Measurements from ENCODE around the gene CD81.

The CD81 gene

DNA sequence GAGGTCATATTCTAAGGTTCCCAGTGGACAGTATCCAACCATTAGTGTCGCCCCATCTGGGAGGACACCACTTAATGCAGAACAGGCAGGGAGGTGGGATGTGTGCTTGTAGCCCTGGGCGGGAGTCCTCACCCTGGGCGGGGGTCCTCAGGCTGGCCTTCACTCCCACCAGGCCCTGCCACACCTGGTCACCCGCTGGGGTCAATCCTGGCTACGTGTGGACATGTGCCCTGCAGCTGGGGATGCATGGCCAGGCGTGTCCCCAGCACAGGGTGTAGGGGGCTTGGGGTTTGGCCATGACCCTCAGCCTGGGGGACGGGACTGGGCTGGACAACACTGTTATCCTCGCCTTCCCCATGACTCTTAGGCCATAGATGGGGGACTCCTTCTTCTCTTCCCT lies 48.4 kb downstream of the CD81 start:
- peaks cover 0 to 5% (median 4%) of the 10 kb centered on the region in 5 donors for H3K4me1 ChIP-seq (ENCODE audit: control insufficient read depth in 5 of 5, insufficient read depth in 5 of 5, low read length in 5 of 5)

DNA sequence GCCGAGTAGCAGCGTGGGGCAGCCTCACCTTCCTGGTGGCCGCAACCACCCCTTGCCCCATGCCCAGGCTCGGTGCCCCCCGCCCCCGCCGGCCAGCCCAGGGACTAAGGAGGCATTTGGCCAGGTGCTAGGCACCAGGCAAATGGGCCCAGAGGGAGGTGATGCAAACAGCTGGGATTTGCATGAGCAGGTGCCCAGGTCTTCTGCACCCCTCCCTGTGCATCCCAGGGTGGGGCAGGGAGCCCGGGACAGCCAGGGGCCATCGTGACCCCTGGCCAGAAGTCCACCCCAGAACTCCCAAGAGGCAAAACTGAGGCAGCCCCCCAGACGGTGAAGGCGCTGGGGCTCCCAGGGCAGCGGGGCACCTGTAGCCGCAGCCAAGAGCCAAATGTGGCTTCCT lies 49.1 kb downstream of the CD81 start:
- Histone ChIP-seq H3K27me3 (ENCODE audit: control insufficient read depth in 5 of 5, insufficient read depth in 4 of 5, low read length in 5 of 5) (peaks cover 0 to 15% (median 6%) of the 10 kb centered on the region in 5 donors), H3K9ac (ENCODE audit: low read length in 5 of 5) (no peak overlapping the region), H3K9me3 (ENCODE audit: control insufficient read depth in 5 of 5, low read length in 5 of 5) (no peaks in the 10 kb centered on the region), H3K4me1 (ENCODE audit: control insufficient read depth in 5 of 5, insufficient read depth in 5 of 5, low read length in 5 of 5) (no peaks in the 10 kb centered on the region), H3K4me3 (ENCODE audit: low read depth in 1 of 5, low read length in 5 of 5) (no peak overlapping the region), H3K36me3 (ENCODE audit: control insufficient read depth in 5 of 5, insufficient read depth in 5 of 5, low read length in 5 of 5) (no peaks in the 10 kb centered on the region), H3K27ac (ENCODE audit: low read depth, low read length) (no peak overlapping the region)

More for the DNA sequence above, 48.4 kb downstream of the CD81 start:
- H3K4me3 ChIP-seq (ENCODE audit: low read depth in 1 of 5, low read length in 5 of 5): no peak overlapping the region
- H3K9me3 ChIP-seq (ENCODE audit: control insufficient read depth in 5 of 5, low read length in 5 of 5): no peaks in the 10 kb centered on the region
- H3K27me3 ChIP-seq (ENCODE audit: control insufficient read depth in 5 of 5, insufficient read depth in 4 of 5, low read length in 5 of 5): peaks cover 0 to 18% (median 10%) of the 10 kb centered on the region in 5 donors
- no peaks in the 10 kb centered on the region for H3K36me3 ChIP-seq (ENCODE audit: control insufficient read depth in 5 of 5, insufficient read depth in 5 of 5, low read length in 5 of 5)
- no peak overlapping the region for H3K27ac ChIP-seq (ENCODE audit: low read depth, low read length)
- no peak overlapping the region for H3K9ac ChIP-seq (ENCODE audit: low read length in 5 of 5)

DNA sequence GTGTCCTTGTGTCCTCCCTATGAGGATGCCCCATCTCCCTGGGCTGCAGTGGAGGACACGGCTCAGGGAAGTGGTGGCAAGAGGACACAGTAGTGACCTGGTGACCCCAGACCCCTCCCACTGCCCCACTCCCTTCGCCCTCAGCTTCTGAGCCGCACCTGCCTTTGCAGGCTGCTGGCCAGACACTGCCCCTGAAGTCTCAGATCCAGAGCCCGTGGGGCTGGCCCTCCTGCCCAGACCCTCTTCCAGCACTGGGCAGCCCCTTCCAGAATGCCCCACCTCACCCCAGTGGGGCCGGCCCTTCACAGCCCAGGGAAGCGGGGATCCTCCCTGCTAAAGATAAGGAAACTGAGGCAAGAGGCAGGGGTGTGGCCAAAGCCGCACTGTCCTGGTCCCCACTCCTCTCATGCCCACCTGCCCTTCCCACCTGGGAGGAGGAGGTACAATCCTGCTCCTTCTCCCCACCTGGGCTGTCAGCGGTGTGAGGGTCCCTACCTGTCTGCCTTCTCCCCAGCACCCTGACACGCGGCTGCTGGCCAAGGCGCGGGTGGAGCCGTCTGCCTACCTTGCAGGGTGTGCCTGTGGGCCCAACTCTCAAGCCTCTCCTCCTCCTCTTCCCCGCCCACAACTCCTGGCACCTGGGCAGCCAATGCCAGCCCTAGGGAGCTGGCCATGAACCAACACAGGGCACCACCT lies 49.9 kb downstream of the CD81 start:
- no peak overlapping the region for H3K4me3 ChIP-seq (ENCODE audit: low read depth in 1 of 5, low read length in 5 of 5)

GRCh38 chr11:2427721-2428321 lies 50.7 kb downstream of the CD81 start:
- Histone ChIP-seq H3K9ac (ENCODE audit: low read length in 5 of 5) (no peak overlapping the region), H3K27me3 (ENCODE audit: control insufficient read depth in 5 of 5, insufficient read depth in 4 of 5, low read length in 5 of 5) (peaks cover 0 to 11% (median 2%) of the 10 kb centered on the region in 5 donors), H3K9me3 (ENCODE audit: control insufficient read depth in 5 of 5, low read length in 5 of 5) (no peaks in the 10 kb centered on the region), H3K36me3 (ENCODE audit: control insufficient read depth in 5 of 5, insufficient read depth in 5 of 5, low read length in 5 of 5) (no peaks in the 10 kb centered on the region), H3K4me3 (ENCODE audit: low read depth in 1 of 5, low read length in 5 of 5) (no peak overlapping the region), H3K4me1 (ENCODE audit: control insufficient read depth in 5 of 5, insufficient read depth in 5 of 5, low read length in 5 of 5) (no peaks in the 10 kb centered on the region), H3K27ac (ENCODE audit: low read depth, low read length) (no peak overlapping the region)

More for the DNA sequence above, 49.9 kb downstream of the CD81 start:
- Histone ChIP-seq H3K36me3 (ENCODE audit: control insufficient read depth in 5 of 5, insufficient read depth in 5 of 5, low read length in 5 of 5) (no peaks in the 10 kb centered on the region), H3K27me3 (ENCODE audit: control insufficient read depth in 5 of 5, insufficient read depth in 4 of 5, low read length in 5 of 5) (peaks cover 0 to 13% (median 2%) of the 10 kb centered on the region in 5 donors), H3K4me1 (ENCODE audit: control insufficient read depth in 5 of 5, insufficient read depth in 5 of 5, low read length in 5 of 5) (no peaks in the 10 kb centered on the region), H3K27ac (ENCODE audit: low read depth, low read length) (no peak overlapping the region), H3K9me3 (ENCODE audit: control insufficient read depth in 5 of 5, low read length in 5 of 5) (no peaks in the 10 kb centered on the region), H3K9ac (ENCODE audit: low read length in 5 of 5) (no peak overlapping the region)

DNA sequence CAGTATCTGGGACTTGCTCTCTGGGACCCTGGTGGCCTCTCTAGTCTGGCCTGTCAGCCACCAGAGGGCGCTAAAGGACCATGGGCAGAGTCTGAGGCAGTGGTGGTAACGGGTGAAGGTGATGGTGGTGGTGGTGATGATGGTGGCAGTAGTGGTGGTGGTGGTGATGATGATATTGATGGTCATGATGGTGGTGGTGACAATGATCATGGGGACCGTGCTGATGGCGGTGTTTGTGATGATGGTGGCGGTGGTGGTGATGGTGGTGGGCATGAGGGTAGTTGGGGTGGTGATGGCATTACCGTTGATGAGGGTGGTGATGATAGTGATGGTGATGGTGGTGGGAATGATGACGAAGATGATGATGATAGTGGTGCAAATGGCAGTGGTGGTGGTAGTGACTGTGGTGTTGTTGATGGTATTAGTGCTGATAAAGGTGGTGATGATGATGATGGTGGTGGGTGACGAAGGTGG lies 51.2 kb downstream of the CD81 start:
- no peaks in the 10 kb centered on the region for H3K36me3 ChIP-seq (ENCODE audit: control insufficient read depth in 5 of 5, insufficient read depth in 5 of 5, low read length in 5 of 5)

DNA sequence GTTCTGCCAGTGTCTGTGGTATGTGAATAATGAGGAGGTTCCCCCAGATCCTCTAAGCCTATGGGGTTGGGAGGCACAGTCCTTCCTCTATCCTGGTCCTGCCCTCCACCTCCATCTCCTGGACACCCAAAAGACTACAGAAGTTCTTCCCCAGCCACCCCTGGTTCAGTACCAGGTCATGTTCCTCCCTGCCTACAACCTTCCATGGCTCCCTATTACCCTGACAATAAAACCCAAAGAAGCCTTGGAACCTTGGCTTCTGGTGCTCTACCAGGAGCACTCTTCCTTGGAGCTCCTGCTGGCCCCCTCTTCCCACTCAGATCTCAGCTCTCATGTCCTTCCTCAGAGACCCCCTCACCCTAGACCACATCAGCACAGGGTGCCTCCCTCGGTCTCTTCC lies 54.3 kb downstream of the CD81 start:
- Histone ChIP-seq H3K4me1 (ENCODE audit: control insufficient read depth in 5 of 5, insufficient read depth in 5 of 5, low read length in 5 of 5) (no peaks in the 10 kb centered on the region), H3K36me3 (ENCODE audit: control insufficient read depth in 5 of 5, insufficient read depth in 5 of 5, low read length in 5 of 5) (no peaks in the 10 kb centered on the region), H3K9ac (ENCODE audit: low read length in 5 of 5) (no peak overlapping the region), H3K4me3 (ENCODE audit: low read depth in 1 of 5, low read length in 5 of 5) (no peak overlapping the region), H3K27ac (ENCODE audit: low read depth, low read length) (no peak overlapping the region), H3K27me3 (ENCODE audit: control insufficient read depth in 5 of 5, insufficient read depth in 4 of 5, low read length in 5 of 5) (peaks cover 0 to 19% (median 11%) of the 10 kb centered on the region in 5 donors), H3K9me3 (ENCODE audit: control insufficient read depth in 5 of 5, low read length in 5 of 5) (no peaks in the 10 kb centered on the region)

More for the DNA sequence above, 51.2 kb downstream of the CD81 start:
- Histone ChIP-seq H3K9ac (ENCODE audit: low read length in 5 of 5) (no peak overlapping the region), H3K4me3 (ENCODE audit: low read depth in 1 of 5, low read length in 5 of 5) (no peak overlapping the region), H3K27me3 (ENCODE audit: control insufficient read depth in 5 of 5, insufficient read depth in 4 of 5, low read length in 5 of 5) (peaks cover 0 to 6% (median 3%) of the 10 kb centered on the region in 5 donors), H3K9me3 (ENCODE audit: control insufficient read depth in 5 of 5, low read length in 5 of 5) (no peaks in the 10 kb centered on the region), H3K4me1 (ENCODE audit: control insufficient read depth in 5 of 5, insufficient read depth in 5 of 5, low read length in 5 of 5) (no peaks in the 10 kb centered on the region), H3K27ac (ENCODE audit: low read depth, low read length) (no peak overlapping the region)

GRCh38 chr11:2432171-2432621 lies 55.1 kb downstream of the CD81 start:
- Histone ChIP-seq H3K4me3 (ENCODE audit: low read depth in 1 of 5, low read length in 5 of 5) (no peak overlapping the region), H3K36me3 (ENCODE audit: control insufficient read depth in 5 of 5, insufficient read depth in 5 of 5, low read length in 5 of 5) (no peaks in the 10 kb centered on the region), H3K27me3 (ENCODE audit: control insufficient read depth in 5 of 5, insufficient read depth in 4 of 5, low read length in 5 of 5) (peaks cover 4 to 19% (median 14%) of the 10 kb centered on the region in 5 donors), H3K9ac (ENCODE audit: low read length in 5 of 5) (no peak overlapping the region), H3K4me1 (ENCODE audit: control insufficient read depth in 5 of 5, insufficient read depth in 5 of 5, low read length in 5 of 5) (no peaks in the 10 kb centered on the region), H3K27ac (ENCODE audit: low read depth, low read length) (no peak overlapping the region), H3K9me3 (ENCODE audit: control insufficient read depth in 5 of 5, low read length in 5 of 5) (no peaks in the 10 kb centered on the region)

DNA sequence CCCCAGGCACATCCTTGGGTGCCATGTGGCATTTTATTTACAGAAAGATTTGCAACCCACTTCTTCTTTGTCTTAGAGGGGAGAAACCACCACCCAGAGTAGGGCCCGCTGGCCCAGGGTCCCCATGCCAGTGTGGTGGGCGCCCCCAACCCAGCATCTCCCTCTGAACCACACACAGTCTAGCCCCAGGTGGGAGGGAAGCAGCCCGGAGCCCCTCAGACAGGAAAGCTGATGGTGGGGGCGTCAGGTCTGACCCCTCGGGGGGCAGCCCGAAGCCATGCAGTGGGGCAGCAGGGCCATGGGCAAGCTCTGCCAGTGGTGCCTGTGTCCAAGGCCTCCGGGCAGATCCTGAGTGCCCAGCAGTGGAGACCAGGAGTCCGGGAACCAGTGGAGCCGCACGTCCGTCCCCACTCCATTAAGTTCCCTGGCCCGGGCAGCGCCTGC lies 55.5 kb downstream of the CD81 start:
- H3K27me3 ChIP-seq (ENCODE audit: control insufficient read depth in 5 of 5, insufficient read depth in 4 of 5, low read length in 5 of 5): peaks cover 5 to 19% (median 18%) of the 10 kb centered on the region in 5 donors

GRCh38 chr11:2433106-2433925 lies 56.2 kb downstream of the CD81 start:
- H3K9me3 ChIP-seq (ENCODE audit: control insufficient read depth in 5 of 5, low read length in 5 of 5): no peaks in the 10 kb centered on the region
- no peak overlapping the region for H3K4me3 ChIP-seq (ENCODE audit: low read depth in 1 of 5, low read length in 5 of 5)
- no peak overlapping the region for H3K27ac ChIP-seq (ENCODE audit: low read depth, low read length)
- no peaks in the 10 kb centered on the region for H3K36me3 ChIP-seq (ENCODE audit: control insufficient read depth in 5 of 5, insufficient read depth in 5 of 5, low read length in 5 of 5)
- peaks cover 5 to 19% (median 18%) of the 10 kb centered on the region in 5 donors for H3K27me3 ChIP-seq (ENCODE audit: control insufficient read depth in 5 of 5, insufficient read depth in 4 of 5, low read length in 5 of 5)
- no peaks in the 10 kb centered on the region for H3K4me1 ChIP-seq (ENCODE audit: control insufficient read depth in 5 of 5, insufficient read depth in 5 of 5, low read length in 5 of 5)
- H3K9ac ChIP-seq (ENCODE audit: low read length in 5 of 5): no peak overlapping the region

More for the DNA sequence above, 55.5 kb downstream of the CD81 start:
- H3K9ac ChIP-seq (ENCODE audit: low read length in 5 of 5): no peak overlapping the region
- H3K27ac ChIP-seq (ENCODE audit: low read depth, low read length): no peak overlapping the region
- H3K36me3 ChIP-seq (ENCODE audit: control insufficient read depth in 5 of 5, insufficient read depth in 5 of 5, low read length in 5 of 5): no peaks in the 10 kb centered on the region
- H3K9me3 ChIP-seq (ENCODE audit: control insufficient read depth in 5 of 5, low read length in 5 of 5): no peaks in the 10 kb centered on the region
- no peak overlapping the region for H3K4me3 ChIP-seq (ENCODE audit: low read depth in 1 of 5, low read length in 5 of 5)
- H3K4me1 ChIP-seq (ENCODE audit: control insufficient read depth in 5 of 5, insufficient read depth in 5 of 5, low read length in 5 of 5): no peaks in the 10 kb centered on the region

Data from subcutaneous abdominal adipose tissue (tissue), 5 donors.